Uterus (tissue), 4 donors: Measurements from ENCODE around the gene RETREG3. TPM values are rescaled to one million over a fixed set of nuclear protein-coding genes. Genes with fewer than 3 reads are reported as not detected.

Source experiments
- DNase-seq, 2 donors: peaks; one replicate each; pipeline ENCODE4 v3.0.0-alpha.2; 2019 to 2020
- H3K27ac ChIP-seq, 2 donors: fragments of 200-600 bp; sonication (generic); 1 replicate in 1 of 2; 2 replicates in 1 of 2; pipeline ENCODE4 v1.5.1; 2016 to 2018
- H3K27me3 ChIP-seq, 2 donors: fragments of 200-600 bp; sonication (generic); one replicate each; pipeline ENCODE4 v1.5.1; 2018 to 2019; ENCODE audit warnings: control low read depth in 1 of 2
- H3K36me3 ChIP-seq, 2 donors: fragments of 200-600 bp; sonication (generic); one replicate each; pipeline ENCODE4 v1.5.1; 2019; ENCODE audit warnings: control low read depth in 1 of 2
- H3K4me1 ChIP-seq, 2 donors: fragments of 200-600 bp; sonication (generic); one replicate each; pipeline ENCODE4 v1.5.1; 2018 to 2019; ENCODE audit warnings: control low read depth in 1 of 2
- H3K4me3 ChIP-seq, 2 donors: fragments of 200-600 bp; sonication (generic); 1 replicate in 1 of 2; 2 replicates in 1 of 2; pipeline ENCODE4 v1.5.1; 2018 to 2019; ENCODE audit warnings: mild to moderate bottlenecking in 1 of 2
- H3K9me3 ChIP-seq, 2 donors: fragments of 200-600 bp; sonication (generic); one replicate each; pipeline ENCODE4 v1.5.1; 2019; ENCODE audit warnings: control low read depth in 1 of 2
- POLR2A ChIP-seq, 2 donors: fragments of 450-650 bp; IDR thresholded peaks; one replicate each; pipeline ENCODE4 v1.6.1; 2016; ENCODE audit warnings: antibody characterized with exemption in 2 of 2, mild to moderate bottlenecking in 1 of 2, moderate library complexity in 1 of 2
- intact Hi-C: fragments of 100-400 bp; cut with DNase I; formaldehyde crosslinking; loops from one replicate; pipeline ENCODE4 v1.15.1; 2023; ENCODE audit warnings: low total_unique reads
- total RNA-seq, 4 donors: library from RNA; depleted of rRNA in 3 of 4; stranded (reverse); fragments of >200 nt in 3 of 4; gene quantifications; one replicate each; pipeline versions ENCODE4 v1.1.0 to v1.2.4, GENCODE V29; 2014 to 2023
- TF ChIP-seq, protein P1 (sequence below), 4 experiments: fragments of 200-600 bp in 2 of 4; fragments of 450-650 bp in 2 of 4; sonication (generic) in 2 of 4; IDR thresholded peaks; one replicate each; pipeline ENCODE4 v1.5.1; 2016 to 2019; ENCODE audit warnings: antibody characterized with exemption in 4 of 4, mild to moderate bottlenecking in 2 of 4, moderate library complexity in 1 of 4
- donor health status: DM: yes; HTN: yes; CAD: no.

The RETREG3 gene
- total RNA-seq, 4 donors from 2014 or later, result 12.6 to 72.7 (median 46.3) TPM

DNA sequence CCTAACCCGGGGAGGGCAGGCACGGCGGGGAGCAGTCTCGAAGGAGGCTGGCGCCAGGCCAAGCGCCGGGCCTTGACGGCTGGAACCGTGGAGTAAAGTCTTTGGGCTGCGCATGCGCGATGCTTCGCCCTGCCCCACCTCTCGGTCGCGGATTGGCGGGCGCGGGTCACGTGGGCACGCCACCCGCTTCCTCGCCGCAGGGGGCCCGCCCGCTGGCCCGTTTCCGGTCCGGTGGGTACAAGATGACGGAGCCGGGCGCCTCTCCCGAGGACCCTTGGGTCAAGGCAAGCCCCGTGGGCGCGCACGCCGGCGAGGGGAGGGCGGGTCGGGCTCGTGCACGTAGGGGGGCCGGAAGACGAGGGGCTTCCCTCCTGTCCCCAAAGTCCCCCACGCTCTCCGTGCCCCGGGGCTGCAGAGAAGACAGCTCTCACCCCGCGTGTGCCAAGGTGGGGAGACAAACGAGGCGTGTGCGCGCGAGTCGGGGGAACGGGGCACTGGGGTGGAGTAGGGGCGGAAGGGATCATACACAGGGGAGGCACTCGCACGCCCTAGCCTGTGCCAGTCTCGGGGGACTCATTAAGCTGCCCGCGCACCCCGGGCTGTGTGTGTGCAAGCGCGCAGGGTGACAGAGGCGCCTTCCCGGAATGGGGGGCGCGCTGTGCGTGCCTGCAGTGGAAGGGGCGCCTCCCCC lies 42.1 kb downstream of the RETREG3 start, which contains the start of gene MLX:
Gene MLX, plus strand, starts transcription at position 218 of the 691 bp plus-strand sequence. Its CDS starts 25 bp downstream, at position 243.
- peak; percentile 92 to 94 for DNase-seq
- Histone ChIP-seq H3K27ac (peak within 1 kb of the TSS; percentile 86 to 91), H3K9me3 (no peaks in the 10 kb centered on the region), H3K4me3 (peak within 1 kb of the TSS; percentile 82 to 84), H3K36me3 (no peaks in the 10 kb centered on the region), H3K27me3 (no peaks in the 10 kb centered on the region), H3K4me1 (peaks cover 11 to 18% of the 10 kb centered on the region in 2 donors)
- TF ChIP-seq, protein P1, sequence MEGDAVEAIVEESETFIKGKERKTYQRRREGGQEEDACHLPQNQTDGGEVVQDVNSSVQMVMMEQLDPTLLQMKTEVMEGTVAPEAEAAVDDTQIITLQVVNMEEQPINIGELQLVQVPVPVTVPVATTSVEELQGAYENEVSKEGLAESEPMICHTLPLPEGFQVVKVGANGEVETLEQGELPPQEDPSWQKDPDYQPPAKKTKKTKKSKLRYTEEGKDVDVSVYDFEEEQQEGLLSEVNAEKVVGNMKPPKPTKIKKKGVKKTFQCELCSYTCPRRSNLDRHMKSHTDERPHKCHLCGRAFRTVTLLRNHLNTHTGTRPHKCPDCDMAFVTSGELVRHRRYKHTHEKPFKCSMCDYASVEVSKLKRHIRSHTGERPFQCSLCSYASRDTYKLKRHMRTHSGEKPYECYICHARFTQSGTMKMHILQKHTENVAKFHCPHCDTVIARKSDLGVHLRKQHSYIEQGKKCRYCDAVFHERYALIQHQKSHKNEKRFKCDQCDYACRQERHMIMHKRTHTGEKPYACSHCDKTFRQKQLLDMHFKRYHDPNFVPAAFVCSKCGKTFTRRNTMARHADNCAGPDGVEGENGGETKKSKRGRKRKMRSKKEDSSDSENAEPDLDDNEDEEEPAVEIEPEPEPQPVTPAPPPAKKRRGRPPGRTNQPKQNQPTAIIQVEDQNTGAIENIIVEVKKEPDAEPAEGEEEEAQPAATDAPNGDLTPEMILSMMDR (IDR thresholded peaks at IDR 0.05), result no peak
- peak; percentile 41 to 62 for TF ChIP-seq POLR2A (IDR thresholded peaks at IDR 0.05)
- intact Hi-C loops, result no loop called here

DNA sequence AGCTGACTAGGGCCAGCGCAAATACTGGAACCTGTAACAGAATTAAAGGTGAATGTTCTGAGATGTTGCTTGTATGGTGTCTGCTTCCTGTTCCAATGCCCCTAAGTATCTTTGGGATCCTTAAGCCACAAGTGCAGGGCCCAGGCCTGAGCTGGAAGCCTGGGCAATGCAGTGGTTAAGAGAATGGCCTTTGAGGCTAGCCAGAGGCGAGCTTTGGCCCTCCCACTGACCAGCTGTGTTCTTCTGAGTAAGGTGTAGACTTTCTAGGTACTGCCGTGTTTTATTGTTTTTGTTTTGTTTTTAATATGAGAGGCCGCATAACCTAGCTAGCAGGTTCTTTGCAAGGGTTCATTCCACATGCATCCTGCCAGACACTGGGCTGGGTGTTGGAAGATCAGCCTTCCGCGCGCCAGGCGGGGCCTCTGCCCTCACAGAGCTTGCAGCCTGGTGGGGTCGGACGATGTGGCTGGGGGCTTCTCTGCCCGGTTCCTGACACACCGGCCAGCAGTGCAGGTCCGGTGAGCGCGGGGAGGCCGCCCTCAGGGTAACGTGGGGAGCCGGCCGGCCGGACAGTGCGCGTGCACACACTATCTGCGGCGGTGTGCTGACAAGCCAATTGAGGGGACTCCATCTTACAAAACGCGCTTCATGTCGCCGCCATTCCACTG lies 42.8 kb downstream of the RETREG3 start:
- H3K4me3 ChIP-seq, result peak overlapping the region; percentile 82 to 84
- no peaks in the 10 kb centered on the region for H3K36me3 ChIP-seq
- H3K27me3 ChIP-seq, result no peaks in the 10 kb centered on the region
- H3K27ac ChIP-seq, result peak overlapping the region; percentile 86 to 91
- intact Hi-C loops, result no loop called here
- H3K9me3 ChIP-seq, result no peaks in the 10 kb centered on the region
- peaks cover 11 to 18% of the 10 kb centered on the region in 2 donors for H3K4me1 ChIP-seq
- TF ChIP-seq POLR2A (IDR thresholded peaks at IDR 0.05), result no peak
- TF ChIP-seq, protein P1 (IDR thresholded peaks at IDR 0.05), result no peak
- DNase-seq, result no peak

DNA sequence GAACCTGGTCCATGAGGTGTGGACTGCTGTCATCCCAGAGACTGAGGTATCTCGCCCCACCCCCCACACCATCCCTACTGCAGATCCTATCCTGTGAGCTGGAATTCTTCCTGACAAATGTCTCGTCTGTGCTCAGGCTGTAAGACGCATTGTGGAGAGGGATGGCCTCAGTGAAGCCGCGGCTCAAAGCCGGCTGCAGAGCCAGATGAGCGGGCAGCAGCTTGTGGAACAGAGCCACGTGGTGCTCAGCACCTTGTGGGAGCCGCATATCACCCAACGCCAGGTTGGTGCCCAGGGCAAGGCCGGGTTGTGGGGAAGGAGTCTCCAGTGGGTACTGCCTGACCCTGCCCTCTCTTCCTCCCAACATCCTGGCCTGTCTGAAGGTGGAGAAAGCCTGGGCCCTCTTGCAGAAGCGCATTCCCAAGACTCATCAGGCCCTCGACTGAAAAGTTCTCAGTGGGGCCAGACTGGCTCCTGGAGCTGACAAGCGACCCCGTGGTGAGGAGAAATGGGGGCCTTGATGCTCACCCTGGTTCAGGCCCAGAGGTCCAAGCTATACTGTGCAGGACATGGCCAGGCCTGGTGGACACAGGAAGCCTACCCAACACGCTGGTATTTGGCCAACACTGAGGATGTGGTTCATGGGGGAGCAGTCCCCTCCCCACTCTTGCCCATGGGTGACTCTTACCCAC lies 43.5 kb downstream of the RETREG3 start:
- H3K27me3 ChIP-seq, result no peaks in the 10 kb centered on the region
- no peak for DNase-seq
- H3K27ac ChIP-seq, result peak overlapping the region; percentile 86 to 91
- intact Hi-C loops, result no loop called here
- no peaks in the 10 kb centered on the region for H3K9me3 ChIP-seq
- peaks cover 11 to 18% of the 10 kb centered on the region in 2 donors for H3K4me1 ChIP-seq
- H3K36me3 ChIP-seq, result no peaks in the 10 kb centered on the region
- TF ChIP-seq, protein P1 (IDR thresholded peaks at IDR 0.05), result no peak
- no peak for TF ChIP-seq POLR2A (IDR thresholded peaks at IDR 0.05)
- no peak overlapping the region for H3K4me3 ChIP-seq

DNA sequence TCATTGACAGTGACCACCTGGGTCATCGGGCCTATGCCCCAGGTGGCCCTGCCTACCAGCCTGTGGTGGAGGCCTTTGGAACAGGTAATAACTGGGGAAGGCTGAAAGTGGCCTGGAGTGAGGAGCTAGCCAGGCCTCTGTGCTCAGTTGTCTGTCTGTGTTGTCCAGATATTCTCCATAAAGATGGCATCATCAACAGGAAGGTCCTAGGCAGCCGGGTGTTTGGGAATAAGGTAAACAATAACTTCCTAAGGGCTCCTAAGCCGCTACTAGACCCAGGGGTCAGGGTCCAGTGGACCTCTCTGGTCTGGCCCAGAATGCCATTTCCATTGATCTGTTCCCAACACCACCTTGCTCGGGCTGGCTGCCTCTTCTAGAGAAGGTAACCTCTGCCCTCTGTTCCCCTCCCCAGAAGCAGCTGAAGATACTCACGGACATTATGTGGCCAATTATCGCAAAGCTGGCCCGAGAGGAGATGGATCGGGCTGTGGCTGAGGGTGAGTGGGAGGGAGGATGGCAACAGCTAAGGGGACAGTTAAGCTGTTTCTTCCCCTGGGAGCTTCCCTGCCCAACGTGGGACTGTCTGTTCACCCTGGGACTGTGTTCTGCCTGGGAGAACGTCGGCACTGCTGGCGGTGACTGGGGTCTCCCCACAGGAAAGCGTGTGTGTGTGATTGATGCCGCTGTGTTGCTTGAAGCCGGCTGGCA lies 44.2 kb downstream of the RETREG3 start:
- no peaks in the 10 kb centered on the region for H3K36me3 ChIP-seq
- H3K27me3 ChIP-seq, result no peaks in the 10 kb centered on the region
- no peaks in the 10 kb centered on the region for H3K9me3 ChIP-seq
- peaks cover 11 to 18% of the 10 kb centered on the region in 2 donors for H3K4me1 ChIP-seq
- TF ChIP-seq, protein P1 (IDR thresholded peaks at IDR 0.05), result no peak
- TF ChIP-seq POLR2A (IDR thresholded peaks at IDR 0.05), result no peak
- DNase-seq, result no peak
- intact Hi-C loops, result no loop called here
- H3K4me3 ChIP-seq, result no peak overlapping the region
- no peak overlapping the region for H3K27ac ChIP-seq
